HS-5 (cell line): ENCODE measurements around the gene BLACAT1.

ENCODE experiments used
- DNase-seq: peaks from one replicate; pipeline ENCODE4 v3.0.0-alpha.2; 2012; ENCODE audit warnings: low read depth

BLACAT1 gene

GRCh38 chr1:205455581-205456382 is at the start of gene BLACAT1:
Gene BLACAT1, minus strand, starts transcription at chr1:205456045.
- DNase-seq: no peak

DNA sequence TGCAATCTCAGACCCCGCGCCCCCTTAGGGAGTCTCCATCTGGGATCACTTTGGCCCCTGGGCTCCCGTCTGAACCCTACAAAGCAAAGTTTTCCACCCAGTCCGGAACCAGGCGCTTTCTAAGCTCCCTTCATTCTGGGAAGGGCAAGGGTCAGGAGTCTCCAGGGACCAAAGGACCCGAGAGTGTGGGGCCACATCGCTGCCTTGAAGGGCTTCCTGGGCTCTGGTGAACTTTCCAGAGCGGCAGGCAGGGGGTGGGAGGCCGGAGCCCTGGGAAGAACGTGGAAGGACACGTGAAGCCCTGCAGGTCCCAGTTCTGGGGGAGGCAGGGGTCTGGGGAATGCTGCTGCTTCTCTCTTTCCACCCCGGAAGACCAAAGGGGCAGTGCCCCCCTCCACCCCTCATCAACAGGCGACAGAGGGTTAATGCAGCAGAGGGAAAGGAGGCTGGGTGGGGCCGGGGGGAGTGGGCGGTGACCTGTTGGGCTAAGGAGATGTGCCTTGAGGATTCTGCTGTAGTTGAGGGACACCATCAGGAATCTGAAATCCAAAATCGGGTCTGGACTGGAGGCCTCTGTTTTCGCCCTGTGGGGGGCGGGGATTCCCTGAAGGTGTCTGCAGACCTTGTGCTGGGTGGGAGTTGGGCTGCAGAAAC is 49.4 kb upstream of the BLACAT1 start:
- DNase-seq: no peak

DNA sequence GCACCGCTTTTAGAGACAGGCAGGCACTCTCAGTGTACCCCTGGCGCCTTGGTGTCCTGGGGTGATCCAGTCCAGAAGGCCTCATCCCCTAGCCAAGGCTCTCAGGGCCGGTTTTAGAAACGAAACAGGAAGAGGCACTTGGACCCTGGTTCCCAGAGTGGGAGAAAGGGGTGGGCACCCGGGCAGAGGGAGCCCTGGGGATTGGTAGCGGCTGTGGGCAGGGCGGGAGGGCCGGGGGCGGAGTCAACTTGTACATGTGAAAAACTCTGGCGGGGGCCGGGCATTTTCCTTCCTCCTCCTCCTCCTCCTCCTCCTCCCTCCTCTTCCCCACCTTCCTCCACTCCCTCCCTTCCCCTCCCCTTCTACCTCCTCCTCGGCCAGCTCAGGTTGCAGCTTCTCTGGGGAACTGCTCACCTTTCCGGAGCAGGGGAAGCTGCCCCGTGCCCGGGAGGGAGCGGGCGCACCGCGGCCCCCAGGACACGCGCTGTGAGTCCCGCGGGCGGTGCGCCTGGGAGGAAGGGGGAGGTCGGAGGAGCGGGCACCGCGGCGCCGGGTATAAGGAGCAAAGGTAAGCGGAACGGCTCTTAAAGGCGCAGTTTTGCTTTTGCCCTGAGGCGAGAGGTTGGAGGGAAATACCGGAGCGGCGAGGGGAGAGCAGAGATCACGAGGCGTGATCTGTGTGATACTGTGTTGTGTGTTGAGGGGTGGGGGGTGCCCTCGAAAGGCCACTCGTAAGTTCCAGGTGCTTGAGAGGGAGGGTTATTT is 48.6 kb upstream of the BLACAT1 start, which contains the start of gene CDK18:
Gene CDK18, plus strand, starts transcription at position 359 of the 765 bp plus-strand sequence. CDS start 18,499 bp downstream, outside the sequence.
- DNase-seq: no peak

DNA sequence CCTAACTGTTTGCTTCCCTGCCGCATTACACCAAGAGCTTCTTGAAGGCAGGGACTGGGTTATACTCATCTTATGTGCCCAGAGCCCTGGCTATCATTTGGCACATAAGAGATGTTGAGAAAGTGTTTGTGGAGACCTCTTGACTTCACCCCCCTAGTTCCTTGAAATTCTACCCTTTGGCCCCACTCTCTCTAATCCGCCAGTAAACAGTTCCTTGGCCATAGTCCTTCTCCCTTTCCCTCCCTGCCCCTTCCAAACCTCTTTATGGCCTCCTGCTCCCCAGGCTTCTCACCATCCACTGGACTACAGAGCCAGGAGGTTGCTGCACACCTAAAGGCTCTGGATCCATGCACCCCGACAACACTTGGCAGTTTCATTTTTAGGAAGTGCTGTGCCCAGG is 47.1 kb upstream of the BLACAT1 start:
- no peak for DNase-seq

- no peak for DNase-seq
Observed at GRCh38 chr1:205502111-205502810, 46.4 kb upstream of the BLACAT1 start.

GRCh38 chr1:205500240-205501233 is 44.7 kb upstream of the BLACAT1 start:
- DNase-seq: no peak

GRCh38 chr1:205499789-205500188 is 43.9 kb upstream of the BLACAT1 start:
- DNase-seq: no peak

- DNase-seq: no peak
Observed at GRCh38 chr1:205497351-205497750, 41.5 kb upstream of the BLACAT1 start.

DNA sequence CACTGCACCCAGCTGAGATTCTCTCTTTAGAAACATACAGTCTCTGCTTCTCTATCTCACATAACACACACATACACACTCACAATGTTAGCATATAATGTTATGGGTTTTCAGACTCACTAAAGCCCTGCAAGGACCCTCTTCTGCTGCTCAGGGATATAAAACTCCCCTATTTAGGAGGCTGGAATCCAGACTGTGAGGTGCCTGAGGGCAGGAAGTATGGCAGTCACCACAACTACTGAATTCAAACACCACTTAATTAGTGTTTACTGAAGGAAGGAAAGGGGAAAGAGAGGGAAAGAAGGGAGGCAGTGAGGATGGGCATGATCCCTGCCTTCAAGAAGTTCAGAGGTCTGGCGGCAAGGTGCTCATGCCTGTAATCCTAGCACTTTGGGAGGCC is 40.8 kb upstream of the BLACAT1 start:
- no peak for DNase-seq

DNA sequence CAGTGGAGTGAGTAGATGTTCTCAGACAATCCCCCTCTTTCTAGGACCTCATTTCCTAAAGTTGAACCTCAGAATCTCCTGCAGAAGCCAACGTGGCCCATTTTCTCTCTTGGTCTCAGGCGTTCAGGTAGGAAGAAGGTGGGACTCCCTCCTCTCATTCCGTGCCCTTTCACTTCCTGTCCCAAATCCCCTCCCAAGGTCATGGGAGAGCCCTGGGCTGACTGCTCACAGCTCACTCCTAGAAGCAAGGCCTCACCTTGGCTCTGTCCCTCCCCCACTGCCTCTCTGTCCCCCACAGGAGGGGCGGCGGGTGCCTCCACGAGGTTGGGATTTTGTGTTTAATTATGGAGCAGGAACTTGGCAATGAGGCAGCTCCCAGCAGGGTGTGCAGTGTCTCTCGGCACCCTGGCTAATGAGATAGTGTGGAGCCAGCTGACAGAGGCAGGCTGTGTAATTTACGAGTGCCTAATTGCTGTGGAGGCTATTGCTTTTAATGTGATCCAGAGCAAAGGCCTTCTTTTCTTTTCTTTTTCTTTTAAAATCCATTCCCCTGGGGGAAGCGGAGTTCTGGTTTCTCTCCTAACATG is 39.5 kb upstream of the BLACAT1 start:
- DNase-seq: no peak

DNA sequence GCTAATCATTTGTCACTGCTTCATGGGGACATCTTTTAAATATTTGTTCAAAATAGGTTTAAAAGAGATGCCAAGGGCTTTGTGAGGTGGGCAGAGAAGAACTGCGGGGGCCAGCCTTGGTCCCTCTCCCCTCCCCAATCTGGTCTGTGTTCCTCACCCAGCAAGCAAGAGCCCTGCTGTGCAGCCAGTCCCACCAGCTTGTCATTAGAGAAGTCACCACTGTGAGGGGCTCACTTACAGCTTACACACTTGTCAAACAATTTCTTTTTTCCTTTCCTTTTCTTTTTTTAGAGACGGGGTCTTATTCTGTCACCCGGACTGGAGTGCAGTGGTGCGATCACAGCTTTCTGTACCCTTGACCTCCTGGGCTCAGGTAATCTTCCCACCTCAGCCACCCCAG is 38.3 kb upstream of the BLACAT1 start:
- DNase-seq: no peak

DNA sequence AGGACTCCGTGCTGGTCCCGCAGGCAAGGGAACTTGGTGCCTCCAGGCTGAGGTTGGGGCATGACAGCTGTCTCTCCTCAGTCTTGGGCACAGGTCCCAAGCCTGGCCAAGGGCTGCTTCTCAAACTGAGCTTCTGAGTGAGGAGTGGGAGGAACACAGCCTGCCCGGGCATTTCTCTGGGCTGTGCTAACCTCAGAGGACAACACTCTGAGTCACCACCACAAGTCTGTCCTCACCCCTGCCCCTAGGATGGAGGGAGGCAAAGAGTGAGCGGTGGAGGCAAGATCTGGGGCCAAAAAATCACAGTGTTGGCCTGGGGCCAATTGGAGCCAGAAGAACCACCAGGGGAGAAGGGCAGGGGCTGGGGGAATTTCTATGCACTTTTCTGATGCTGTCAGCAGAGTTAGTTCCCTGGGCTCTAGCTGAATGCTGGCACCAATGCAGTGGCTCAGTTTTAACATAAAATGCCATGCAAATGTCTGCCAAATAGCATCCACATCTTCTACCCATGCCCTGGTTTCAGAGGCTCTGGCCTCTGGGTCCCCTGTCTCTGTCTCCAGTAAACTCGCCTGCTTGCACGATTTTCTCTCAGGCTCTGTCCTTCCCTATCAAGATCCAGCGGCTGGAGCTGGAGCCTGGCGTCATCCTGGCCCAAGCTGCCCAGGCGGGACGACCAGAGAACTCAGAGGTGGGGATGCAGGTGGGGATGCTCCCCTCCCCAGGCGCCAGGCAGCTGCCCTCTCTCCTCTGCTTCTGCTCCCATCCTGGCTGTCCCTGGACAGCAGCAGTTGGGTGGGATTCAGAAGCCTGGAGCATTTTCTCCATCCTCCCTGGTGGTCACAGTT is 37.6 kb upstream of the BLACAT1 start:
- DNase-seq: no peak

GRCh38 chr1:205492774-205493173 is 36.9 kb upstream of the BLACAT1 start:
- DNase-seq: no peak

GRCh38 chr1:205492201-205492667 is 36.4 kb upstream of the BLACAT1 start:
- no peak for DNase-seq

DNA sequence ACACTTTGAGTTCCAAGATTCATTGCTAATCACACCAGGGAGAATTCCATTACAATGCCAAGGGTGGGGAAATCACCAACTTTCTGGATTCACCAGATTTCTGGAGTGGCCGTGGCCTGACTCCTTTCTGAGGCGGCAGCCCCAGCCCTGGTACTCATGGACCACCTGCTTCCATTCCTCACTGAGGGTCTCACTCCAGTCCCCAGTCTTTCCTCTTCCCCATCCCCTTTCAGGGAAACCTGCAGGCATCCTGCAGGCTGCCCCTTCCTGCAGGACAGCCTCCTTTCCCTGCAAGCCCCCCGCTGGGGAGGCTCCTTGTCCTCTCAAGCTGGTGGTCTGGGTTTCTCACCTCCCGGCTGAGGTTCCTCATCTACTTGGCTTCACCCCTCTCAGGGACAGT is 35.9 kb upstream of the BLACAT1 start:
- no peak for DNase-seq

- DNase-seq: no peak
Observed at GRCh38 chr1:205488074-205488723, 32.4 kb upstream of the BLACAT1 start.

DNA sequence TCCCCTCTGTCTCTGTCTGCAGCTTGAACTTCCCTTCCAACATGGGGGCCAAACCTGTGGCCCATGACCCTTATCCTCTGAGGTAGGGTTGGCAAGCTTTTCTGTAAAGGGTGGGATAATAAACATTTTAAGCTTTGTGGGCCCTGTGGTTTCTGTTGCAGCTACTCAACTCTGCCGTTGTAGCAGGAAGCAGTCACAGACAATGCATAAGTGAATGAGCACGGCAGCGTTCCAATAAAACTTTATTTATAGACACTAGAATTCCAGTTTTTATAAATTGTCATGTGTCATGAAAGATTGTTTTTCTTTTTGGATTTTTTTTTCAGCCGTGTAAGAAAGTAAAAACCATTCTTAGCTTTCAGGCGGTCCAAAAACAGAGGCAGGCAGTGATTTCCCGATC is 30.4 kb upstream of the BLACAT1 start:
- DNase-seq: no peak

- no peak for DNase-seq
Observed at GRCh38 chr1:205484985-205485967, 29.4 kb upstream of the BLACAT1 start.
